Keratinocyte (primary cell): Measurements from ENCODE around the gene CDKN2C.

Experiments
- CTCF ChIP-seq, 3 experiments: IDR thresholded peaks in 1 of 3; conservative IDR thresholded peaks in 1 of 3; optimal IDR thresholded peaks in 1 of 3; 2 replicates in 2 of 3; 3 replicates in 1 of 3; pipeline versions ENCODE3 to v1.5.1; 2011; ENCODE audit warnings: low read length in 3 of 3, mild to moderate bottlenecking in 3 of 3, moderate library complexity in 2 of 3, control low read depth in 1 of 3, inconsistent platforms in 1 of 3; ENCODE audit not compliant: insufficient read depth in 2 of 3; ENCODE audit errors: extremely low read depth in 1 of 3
- EZH2 ChIP-seq: IDR thresholded peaks from one replicate; pipeline ENCODE4 v1.6.1; 2012; ENCODE audit warnings: inconsistent platforms, mild to moderate bottlenecking, low read length, moderate library complexity

DNA sequence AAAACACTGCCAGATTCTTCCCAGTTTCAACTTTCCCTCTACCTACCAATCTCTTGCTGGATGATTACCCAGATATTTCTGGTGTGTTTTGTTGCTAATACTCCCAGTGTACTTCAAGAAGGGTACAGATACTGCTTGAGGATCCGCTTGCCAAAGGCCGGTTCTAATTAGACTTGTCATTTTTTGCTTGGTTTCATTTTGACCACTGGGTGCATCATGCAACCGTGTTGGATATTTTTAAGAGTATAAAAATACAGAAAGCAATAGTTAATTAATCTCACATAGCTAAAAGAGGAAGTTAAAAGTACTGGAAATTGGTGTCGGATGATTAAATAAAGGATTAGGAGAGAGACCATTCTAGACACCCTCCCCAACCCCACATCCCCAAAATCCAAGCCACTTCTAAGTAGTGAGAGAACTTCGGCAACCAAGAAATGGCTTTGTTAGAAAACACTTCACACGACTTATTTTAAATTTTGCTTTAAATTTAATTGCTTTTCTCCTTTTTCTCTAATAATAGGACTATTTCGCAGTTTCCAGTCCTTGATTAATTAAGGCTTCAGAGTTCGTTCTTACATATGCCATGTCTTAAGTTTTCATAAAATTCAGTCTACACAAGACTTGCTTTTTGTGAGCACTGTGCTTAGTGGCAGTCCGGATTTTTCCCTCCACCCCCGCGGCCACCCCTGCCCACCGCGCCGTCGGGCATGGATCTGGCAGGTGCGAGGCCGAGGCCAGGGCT lies 2.5 kb upstream of the CDKN2C start:
- no peak for TF ChIP-seq CTCF (optimal IDR thresholded peaks at IDR 0.05 in 1 of 3, IDR thresholded peaks at IDR 0.05 in 1 of 3, conservative IDR thresholded peaks at IDR 0.05 in 1 of 3; ENCODE audit: extremely low read depth in 1 of 3, insufficient read depth in 2 of 3, low read length in 3 of 3)
- TF ChIP-seq EZH2: no peak
